GM04503 (cell line): ENCODE results near the gene MEIG1.
"Not testable (repeated sequence)": the region's sequence is repeated elsewhere in the genome, so short reads cannot be mapped to it uniquely, and the experiment has no call there.

Experiments
- DNase-seq: peaks from one replicate; pipeline ENCODE4 v3.0.0-alpha.2; 2012; ENCODE audit warnings: low read depth

The MEIG1 gene

DNA sequence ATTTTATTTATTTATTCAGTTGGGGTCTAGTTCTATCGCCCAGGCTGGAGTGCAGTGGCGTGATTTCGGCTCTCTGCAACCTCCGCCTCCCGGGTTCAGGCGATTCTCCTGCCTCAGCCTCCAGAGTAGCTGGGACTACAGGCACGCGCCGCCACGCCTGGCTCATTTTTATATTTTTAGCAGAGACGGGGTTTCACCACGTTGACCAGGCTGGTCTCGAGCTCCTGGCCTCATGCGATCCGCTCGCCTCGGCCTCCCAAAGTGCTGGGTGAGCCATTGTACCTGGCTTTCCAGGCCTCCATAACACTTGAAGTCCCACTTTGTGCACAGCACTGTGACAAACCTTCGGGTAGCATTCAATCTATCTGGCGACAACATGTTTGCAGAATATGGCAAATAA is 4.3 kb upstream of the MEIG1 start:
- no peak for DNase-seq

DNA sequence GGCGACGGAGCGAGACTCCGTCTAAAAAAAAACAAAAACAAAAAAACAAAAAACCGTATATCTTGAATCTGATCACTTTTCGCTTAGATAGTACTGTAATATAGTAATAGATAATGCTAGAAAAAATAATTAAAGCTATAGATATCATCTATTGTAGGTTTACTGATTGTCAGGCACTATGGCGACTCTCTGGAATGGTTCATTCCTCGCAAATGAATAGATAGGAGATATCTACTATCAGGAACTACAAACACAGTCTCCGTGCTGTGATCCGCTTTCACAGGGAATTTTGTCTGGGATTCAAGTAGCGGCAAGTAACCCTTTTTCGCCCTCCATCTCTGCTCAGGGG is 342 bp upstream of the MEIG1 start:
- DNase-seq, result no peak

DNA sequence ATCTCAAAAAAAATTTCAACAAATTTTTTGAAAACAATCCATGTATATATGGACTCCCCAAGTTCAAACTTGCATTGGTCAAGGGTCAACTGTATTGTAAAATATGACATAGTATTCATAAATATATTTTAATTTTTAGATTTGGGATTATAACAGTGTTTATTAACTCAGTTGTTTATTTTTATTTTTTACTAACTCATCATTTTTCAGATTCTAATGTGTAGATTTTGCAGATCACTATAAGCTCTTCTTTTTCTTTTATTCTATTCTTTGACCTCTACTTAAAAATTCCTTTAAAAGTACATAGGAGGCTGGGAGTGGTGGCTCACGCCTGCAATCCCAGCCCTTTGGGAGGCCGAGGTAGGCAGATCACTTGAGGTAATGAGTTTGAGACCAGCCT is 8.7 kb downstream of the MEIG1 start:
- no peak for DNase-seq

DNA sequence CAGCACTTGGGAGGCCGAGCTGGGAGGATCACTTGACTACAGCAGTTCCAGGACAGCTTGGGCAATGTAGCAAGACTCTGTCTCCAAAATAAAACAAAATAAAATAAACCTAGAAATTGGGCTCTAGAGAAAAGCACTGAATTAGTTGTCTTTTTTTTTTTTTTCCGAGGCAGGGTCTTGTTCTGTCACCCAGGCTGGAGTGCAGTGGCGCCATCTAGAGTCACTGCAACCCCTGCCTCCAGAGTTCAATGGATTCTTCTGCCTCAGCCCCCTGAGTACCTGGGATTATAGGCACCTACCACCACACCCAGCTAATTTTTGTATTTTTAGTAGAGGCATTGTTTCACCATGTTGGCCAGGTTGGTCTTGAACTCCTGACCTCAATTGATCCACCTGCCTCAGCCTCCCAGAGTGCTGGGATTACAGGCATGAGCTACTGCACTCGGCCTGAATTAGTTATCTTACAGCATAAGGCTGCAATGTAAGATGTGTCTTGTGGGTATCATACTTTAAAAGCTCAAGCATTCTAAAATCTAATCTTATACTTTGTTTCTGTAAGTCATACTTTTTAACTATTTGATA is 12.8 kb downstream of the MEIG1 start:
- DNase-seq, result no peak

DNA sequence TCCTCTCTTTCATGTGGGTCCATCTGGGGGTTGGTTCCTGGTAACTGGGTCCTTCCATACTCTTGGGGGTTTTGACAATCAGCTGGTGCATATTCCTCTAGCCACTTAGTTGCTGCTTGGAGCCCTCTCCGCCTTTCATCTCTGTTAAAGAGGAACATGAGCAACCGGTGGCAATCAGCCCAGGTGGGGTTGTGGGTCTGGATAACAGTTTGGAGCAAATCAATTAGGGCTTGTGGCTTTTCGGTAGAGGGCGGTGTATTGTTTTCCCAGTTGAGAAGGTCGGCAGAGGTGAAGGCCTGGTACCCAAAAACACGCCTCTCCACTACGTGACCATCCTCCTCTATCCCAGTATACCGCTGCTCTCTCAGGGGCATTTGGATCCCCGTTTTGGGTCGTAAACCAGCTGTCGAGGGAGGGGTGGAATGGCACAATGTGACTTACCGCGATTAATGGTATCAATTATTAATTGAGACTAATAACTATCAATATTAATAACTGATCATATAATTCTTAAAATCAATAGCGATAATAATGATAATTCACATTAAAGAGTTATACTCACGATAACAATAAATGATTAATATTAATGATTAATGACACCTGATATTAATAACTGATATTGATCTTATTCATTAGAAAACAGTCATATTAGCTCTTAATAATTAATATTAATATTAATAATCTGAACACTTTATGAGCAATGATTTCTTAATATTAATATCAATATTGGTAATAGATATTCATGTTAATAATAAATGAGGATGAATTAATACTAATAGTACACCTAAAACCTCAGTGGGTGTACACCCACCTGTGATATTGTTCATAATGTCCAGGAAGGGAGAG is 15.2 kb downstream of the MEIG1 start:
- DNase-seq, result not testable (repeated sequence)

DNA sequence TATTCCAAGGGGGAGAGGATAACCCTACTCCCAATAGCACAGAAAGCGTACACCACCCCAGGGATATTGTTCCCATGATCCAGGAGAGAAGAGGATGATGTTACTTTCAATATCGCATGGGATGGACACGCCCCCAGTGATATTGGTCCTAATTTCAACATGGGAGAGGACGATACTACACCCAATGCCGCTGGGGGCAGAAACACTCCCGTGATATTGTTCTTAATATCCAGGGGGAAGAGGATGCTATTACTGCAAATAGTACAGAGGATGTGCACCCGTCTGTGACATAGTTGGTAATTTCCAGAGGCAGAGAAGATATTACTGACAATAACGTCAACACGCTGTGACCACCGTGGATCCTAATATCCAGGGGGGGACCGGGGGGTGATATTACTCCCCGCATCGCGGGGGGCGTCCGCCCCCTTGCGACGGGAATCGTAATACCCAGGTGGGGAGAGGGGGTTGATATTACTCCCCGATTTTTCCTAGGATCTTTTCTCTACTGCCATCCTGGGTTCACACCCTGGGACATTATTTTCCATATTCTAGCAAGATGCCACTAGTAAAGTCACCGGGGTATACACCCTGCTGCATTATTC is 16.6 kb downstream of the MEIG1 start:
- DNase-seq, result no peak

DNA sequence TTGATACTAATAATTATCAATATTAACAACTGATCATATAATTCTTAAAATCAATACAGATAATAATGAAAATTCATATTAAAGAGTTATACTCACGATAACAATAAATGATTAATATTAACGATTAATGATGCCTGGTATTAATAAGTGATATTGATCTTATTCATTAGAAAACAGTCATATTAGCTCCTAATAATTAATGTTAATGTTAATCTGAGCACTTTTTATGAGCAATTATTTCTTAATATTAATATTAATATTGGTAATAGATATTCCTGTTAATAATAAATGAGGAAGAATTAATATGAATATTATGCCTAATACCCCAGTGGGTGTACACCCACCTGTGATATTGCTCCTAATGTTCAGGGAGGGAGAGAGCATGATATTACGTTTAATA is 23.6 kb downstream of the MEIG1 start:
- no peak for DNase-seq

DNA sequence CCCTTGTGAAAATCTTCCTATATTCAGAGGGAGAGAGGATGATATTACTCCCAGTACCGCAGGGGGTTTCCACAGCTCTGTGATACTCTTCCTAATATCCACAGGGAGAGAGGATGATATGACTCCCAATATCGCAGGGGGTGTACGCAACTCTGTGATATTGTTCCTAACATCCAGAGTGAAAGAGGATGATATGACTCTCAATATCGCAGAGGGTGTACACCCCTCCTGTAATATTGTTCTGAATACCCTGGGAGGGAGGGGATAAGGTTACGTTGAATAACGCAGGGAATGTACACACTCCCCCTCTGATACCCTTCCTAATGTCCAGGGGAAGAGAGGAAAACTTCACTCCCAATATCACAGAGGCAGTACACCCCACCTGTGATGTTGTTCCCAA is 30.4 kb downstream of the MEIG1 start:
- DNase-seq, result not testable (repeated sequence)

DNA sequence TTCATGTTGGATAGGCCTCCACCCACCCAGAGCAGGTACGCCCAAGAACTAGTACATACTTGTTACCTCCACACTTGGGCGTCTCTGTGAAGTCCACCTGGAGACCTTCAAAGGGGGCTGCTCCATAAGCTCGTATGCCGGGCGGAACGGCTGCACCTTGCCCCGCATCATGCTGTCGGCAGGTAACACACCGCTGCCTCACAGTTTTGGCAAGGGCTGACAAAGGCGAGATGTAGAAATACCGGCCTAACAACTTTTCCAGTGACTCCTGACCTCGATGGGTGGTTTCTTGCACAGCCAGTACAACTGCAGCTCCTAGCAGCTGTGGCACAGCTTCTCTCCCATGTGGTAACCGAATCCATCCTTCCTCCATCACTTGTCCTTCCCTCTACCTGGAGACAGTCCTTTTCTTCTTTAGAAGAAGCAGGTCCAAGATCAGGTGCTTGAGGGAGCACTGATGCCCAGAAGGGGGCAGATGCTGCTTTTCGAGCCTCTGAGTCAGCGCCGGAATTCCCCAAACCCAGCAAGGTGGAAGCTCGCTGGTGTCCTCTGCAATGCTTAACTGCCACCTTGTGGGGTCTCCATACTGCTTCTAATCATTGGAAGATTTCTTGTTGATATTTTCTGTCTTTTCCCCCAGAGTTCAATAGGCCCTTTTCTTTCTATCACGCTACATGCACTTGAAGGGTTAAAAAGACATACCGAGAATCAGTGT is 32.0 kb downstream of the MEIG1 start:
- not testable (repeated sequence) for DNase-seq

DNA sequence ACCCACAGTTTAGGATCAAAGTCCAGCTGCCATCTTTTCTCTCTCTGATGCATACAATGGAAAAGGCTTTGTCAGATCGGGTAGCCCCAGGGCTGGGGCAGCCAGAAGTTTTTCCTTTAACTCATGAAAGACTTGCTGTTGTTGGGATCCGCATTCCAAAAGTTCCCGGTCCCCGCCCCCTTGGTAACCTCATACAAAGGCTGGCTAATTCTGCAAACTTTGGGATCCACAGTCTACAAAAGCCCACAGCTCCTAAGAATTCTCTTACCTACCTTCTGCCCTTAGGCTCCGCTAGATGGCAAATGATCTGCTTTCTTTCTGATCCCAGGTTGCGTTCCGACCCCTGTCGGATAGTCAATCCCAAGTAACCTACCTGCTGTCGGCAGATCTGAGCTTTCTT is 33.1 kb downstream of the MEIG1 start:
- DNase-seq, result not testable (repeated sequence)

DNA sequence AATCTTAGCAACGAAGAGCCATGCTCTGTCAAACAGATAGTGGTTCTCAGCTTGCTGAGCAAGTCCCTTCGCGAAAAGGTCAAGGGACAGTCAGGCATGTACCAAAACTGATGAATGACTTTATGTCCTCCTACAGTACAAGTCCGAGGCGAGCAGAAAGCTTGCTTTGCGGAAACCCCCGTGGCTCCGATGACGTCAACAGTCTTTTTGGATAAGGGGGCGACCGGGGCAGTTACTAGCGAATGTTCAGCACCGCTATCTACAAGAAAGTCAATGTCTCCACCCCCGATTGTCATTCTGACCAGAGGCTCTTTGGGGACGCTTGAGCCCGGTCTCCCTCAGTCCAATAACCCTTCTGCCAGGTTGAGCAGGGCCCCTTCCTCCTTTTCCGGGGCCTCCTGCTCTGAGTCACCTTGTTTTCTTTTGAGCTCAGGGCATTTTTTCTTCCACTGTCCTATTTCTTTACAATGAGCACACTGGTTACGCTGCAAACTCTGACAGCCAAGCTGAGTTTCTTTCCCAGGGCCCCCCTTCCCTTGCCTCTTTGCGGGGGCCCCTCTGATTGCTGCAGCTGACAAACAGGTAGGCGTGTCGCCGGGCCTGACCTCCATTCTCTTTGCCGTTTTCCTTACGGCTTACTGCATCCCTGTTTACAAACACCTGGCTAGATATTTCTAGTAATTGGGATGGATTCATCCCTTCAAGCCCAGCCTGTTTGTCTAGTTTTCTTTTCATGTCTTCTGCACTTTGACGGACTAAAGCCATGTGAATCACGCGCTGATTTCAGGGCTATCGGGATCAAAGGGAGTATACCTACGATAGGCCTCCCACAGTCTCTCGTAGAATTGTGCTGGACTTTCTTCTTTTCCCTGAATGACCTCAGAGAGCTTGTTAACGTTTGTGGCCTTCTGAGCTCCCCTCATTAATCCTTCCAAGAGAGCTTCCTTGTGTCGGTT is 34.6 kb downstream of the MEIG1 start:
- DNase-seq, result not testable (repeated sequence)

DNA sequence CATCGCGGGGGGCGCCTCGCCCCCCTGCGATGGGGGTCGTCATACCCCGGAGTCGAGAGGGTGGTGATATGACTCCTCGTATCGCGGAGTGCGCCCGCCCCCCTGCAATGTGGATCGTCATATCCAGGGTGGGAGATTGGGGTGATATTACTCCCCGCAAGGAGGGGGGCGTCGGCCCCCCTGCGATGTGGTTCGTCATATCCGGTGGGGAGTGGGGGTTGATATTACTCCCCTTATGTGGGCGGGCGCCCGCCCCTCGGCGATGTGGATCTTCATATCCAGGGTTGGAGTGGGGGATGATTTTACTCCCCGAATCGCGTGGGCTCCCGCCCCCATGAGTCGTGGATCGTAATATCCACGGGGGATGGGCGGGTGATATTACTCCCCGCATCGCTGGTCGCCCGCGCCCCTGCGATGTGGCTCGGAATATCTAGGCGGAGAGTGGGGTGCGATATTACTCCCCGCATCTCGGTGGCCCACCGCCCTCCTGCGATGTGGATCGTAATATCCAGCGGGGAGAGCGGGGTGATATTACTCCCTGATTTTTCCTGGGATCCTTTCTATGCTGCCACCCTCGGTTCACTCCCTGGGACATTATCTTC is 36.9 kb downstream of the MEIG1 start:
- DNase-seq, result no peak

DNA sequence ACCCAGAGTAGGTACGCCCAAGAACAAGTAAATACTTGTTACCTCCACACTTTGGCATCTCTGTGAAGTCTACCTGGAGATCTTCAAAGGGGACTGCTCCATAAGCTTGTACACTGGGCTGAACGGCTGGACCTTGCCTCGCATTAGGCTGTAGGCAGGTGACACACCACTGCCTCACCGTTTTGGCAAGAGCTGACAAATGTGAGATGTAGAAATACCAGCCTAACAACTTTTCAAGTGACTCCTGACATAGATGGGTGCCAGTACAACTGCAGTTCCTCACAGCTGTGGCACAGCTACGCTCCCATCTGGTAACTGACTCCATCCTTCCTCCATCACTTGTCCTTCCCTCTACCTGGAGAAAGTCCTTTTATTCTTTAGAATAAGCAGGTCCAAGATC is 54.3 kb downstream of the MEIG1 start:
- not testable (repeated sequence) for DNase-seq

DNA sequence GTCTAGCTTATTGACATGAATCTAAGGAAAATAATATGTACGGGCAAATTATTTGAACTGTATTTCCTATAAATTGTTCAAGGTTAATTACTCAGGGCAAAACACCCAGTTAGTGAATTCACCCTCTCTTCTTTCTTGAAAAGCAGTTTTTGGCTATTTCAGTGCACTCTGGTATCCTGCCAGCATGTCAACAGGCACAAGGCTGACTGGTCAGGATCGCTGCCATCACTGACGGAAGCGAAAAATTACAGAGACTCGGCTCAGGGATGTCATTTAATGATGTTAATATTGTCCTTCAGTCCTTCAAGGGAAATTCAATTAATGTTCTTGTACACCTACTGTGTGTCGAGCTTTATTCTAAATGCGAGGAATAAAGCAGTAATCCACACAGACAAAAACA is 56.3 kb downstream of the MEIG1 start:
- no peak for DNase-seq

DNA sequence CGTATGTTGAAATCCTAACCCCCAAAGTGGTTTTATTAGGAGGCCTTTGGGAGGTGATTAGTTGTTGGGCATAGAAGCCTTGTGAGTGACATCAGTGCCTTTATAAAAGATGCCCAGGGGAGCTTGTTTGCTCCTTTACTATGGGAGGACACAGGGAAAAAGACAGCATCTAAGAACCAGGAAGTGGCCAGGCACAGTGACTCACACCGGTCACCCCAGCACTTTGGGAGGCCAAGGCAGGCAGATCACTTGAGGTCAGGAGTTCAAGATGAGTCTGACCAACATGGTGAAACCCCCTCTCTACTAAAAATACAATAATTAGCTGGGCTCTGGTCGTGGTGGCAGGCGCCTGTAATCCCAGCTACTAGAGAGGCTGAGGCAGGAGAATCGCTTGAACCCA is 61.8 kb downstream of the MEIG1 start:
- DNase-seq, result peak; percentile 4
